Keratinocyte (primary cell): ENCODE results near the gene PCDHGB3.

Experiments
- CTCF ChIP-seq, 3 experiments: IDR thresholded peaks in 1 of 3; conservative IDR thresholded peaks in 1 of 3; optimal IDR thresholded peaks in 1 of 3; 2 replicates in 2 of 3; 3 replicates in 1 of 3; pipeline versions ENCODE3 to v1.5.1; 2011; ENCODE audit warnings: low read length in 3 of 3, mild to moderate bottlenecking in 3 of 3, moderate library complexity in 2 of 3, control low read depth in 1 of 3, inconsistent platforms in 1 of 3; ENCODE audit not compliant: insufficient read depth in 2 of 3; ENCODE audit errors: extremely low read depth in 1 of 3
- EZH2 ChIP-seq: IDR thresholded peaks from one replicate; pipeline ENCODE4 v1.6.1; 2012; ENCODE audit warnings: inconsistent platforms, mild to moderate bottlenecking, low read length, moderate library complexity

DNA sequence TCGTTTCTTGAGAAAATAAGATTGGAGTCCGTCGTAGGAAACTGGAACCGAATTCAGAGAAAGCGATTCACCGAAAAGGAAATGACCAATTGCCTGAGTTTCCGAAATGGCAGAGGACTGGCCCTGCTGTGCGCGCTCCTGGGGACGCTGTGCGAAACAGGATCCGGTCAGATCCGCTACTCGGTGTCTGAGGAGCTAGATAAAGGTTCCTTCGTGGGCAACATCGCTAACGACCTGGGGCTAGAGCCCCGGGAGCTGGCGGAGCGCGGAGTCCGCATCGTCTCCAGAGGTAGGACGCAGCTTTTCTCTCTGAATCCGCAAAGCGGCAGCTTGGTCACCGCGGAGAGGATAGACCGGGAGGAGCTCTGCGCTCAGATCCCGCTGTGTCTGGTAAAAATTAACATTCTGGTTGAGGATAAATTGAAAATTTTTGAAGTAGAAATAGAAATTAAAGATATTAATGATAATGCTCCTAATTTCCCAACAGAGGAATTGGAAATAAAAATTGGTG, 26.0 kb upstream of the PCDHGB3 start:
- TF ChIP-seq CTCF (optimal IDR thresholded peaks at IDR 0.05 in 1 of 3, IDR thresholded peaks at IDR 0.05 in 1 of 3, conservative IDR thresholded peaks at IDR 0.05 in 1 of 3; ENCODE audit: extremely low read depth in 1 of 3, insufficient read depth in 2 of 3, low read length in 3 of 3): no peak
- no peak for TF ChIP-seq EZH2
